ENCODE measurements around the gene PDK4.

Gene PDK4

GRCh38 chr7:95596198-95597063, at the start of gene PDK4:
TSS of gene PDK4 (minus strand) at chr7:95596516. CDS start at chr7:95596293, 223 bp downstream.
- no peak for DNase-seq (ENCODE audit: low read depth in 3 of 3)

- DNase-seq (ENCODE audit: low read depth in 3 of 3) = no peak
These were observed 45.9 kb upstream of the PDK4 start for GRCh38 chr7:95642173-95642572.

- no peak for DNase-seq (ENCODE audit: low read depth in 3 of 3)
These were observed 40.0 kb upstream of the PDK4 start for GRCh38 chr7:95636140-95636940.

- no peak for DNase-seq (ENCODE audit: low read depth in 3 of 3)
These were observed 36.3 kb upstream of the PDK4 start for GRCh38 chr7:95632609-95633008.

GRCh38 chr7:95631527-95631926, 35.2 kb upstream of the PDK4 start:
- no peak for DNase-seq (ENCODE audit: low read depth in 3 of 3)

- no peak for DNase-seq (ENCODE audit: low read depth in 3 of 3)
These were observed 34.6 kb upstream of the PDK4 start for GRCh38 chr7:95630702-95631458.

- no peak for DNase-seq (ENCODE audit: low read depth in 3 of 3)
These were observed 32.6 kb upstream of the PDK4 start for GRCh38 chr7:95628831-95629439.

GRCh38 chr7:95623788-95624187, 27.5 kb upstream of the PDK4 start:
- DNase-seq (ENCODE audit: low read depth in 3 of 3) = no peak

GRCh38 chr7:95622859-95623258, 26.5 kb upstream of the PDK4 start:
- no peak for DNase-seq (ENCODE audit: low read depth in 3 of 3)

GRCh38 chr7:95622001-95622549, 25.8 kb upstream of the PDK4 start:
- no peak for DNase-seq (ENCODE audit: low read depth in 3 of 3)

- DNase-seq (ENCODE audit: low read depth in 3 of 3) = no peak
These were observed 25.1 kb upstream of the PDK4 start for GRCh38 chr7:95621404-95621803.

GRCh38 chr7:95620631-95621030, 24.3 kb upstream of the PDK4 start:
- DNase-seq (ENCODE audit: low read depth in 3 of 3) = no peak

GRCh38 chr7:95619921-95620320, 23.6 kb upstream of the PDK4 start:
- DNase-seq (ENCODE audit: low read depth in 3 of 3) = no peak

GRCh38 chr7:95619517-95619916, 23.2 kb upstream of the PDK4 start:
- DNase-seq (ENCODE audit: low read depth in 3 of 3) = no peak

- no peak for DNase-seq (ENCODE audit: low read depth in 3 of 3)
These were observed 18.2 kb upstream of the PDK4 start for GRCh38 chr7:95614442-95614940.

- no peak for DNase-seq (ENCODE audit: low read depth in 3 of 3)
These were observed 14.9 kb upstream of the PDK4 start for GRCh38 chr7:95611224-95611623.

GRCh38 chr7:95609277-95609971, 13.1 kb upstream of the PDK4 start:
- no peak for DNase-seq (ENCODE audit: low read depth in 3 of 3)

- DNase-seq (ENCODE audit: low read depth in 3 of 3) = no peak
These were observed 12.2 kb upstream of the PDK4 start for GRCh38 chr7:95608359-95609173.

- DNase-seq (ENCODE audit: low read depth in 3 of 3) = no peak
These were observed 11.2 kb upstream of the PDK4 start for GRCh38 chr7:95607561-95607960.

GRCh38 chr7:95605275-95605674, 9.0 kb upstream of the PDK4 start:
- no peak for DNase-seq (ENCODE audit: low read depth in 3 of 3)
